Measurements from ENCODE around the gene ABCA2.
"Not testable (repeated sequence)": the region's sequence is repeated elsewhere in the genome, so short reads cannot be mapped to it uniquely, and the experiment has no call there.

- TF ChIP-seq POLR2A (IDR thresholded peaks at IDR 0.05; ENCODE audit: low read depth, low read length); POLR2AphosphoS5 (IDR thresholded peaks at IDR 0.05; ENCODE audit: low read depth, low read length); TAF1 (IDR thresholded peaks at IDR 0.05; ENCODE audit: borderline replicate concordance, low read depth, low read length): not testable (repeated sequence)
Observed at GRCh38 chr9:137033481-137033880, 5.4 kb upstream of the ABCA2 start.
